Transverse colon (tissue), 4 donors: Measurements from ENCODE around the gene CFAP119. TPM values are rescaled to one million over a fixed set of nuclear protein-coding genes. Genes with fewer than 3 reads are reported as not detected.

ENCODE experiments used
- DNase-seq: peaks from one replicate; pipeline ENCODE4 v3.0.0-alpha.2; 2019
- H3K27ac ChIP-seq, 4 donors: fragments of 200-600 bp; sonication (generic); 2 replicates each; pipeline ENCODE4 v1.5.1; 2016 to 2018; ENCODE audit warnings: inconsistent platforms in 4 of 4
- H3K27me3 ChIP-seq: fragments of 200-600 bp; sonication (generic); 2 replicates; pipeline ENCODE4 v1.5.1; 2017; ENCODE audit warnings: inconsistent platforms
- H3K36me3 ChIP-seq, 4 donors: fragments of 200-600 bp; sonication (generic); 2 replicates each; pipeline ENCODE4 v1.5.1; 2017 to 2019; ENCODE audit warnings: inconsistent platforms in 4 of 4
- H3K4me1 ChIP-seq, 4 donors: fragments of 200-600 bp; sonication (generic); 2 replicates each; pipeline ENCODE4 v1.5.1; 2017 to 2020; ENCODE audit warnings: inconsistent platforms in 4 of 4
- H3K4me3 ChIP-seq, 4 donors: fragments of 200-600 bp; sonication (generic); 1 replicate in 1 of 4; 2 replicates in 3 of 4; pipeline versions ENCODE4 v1.5.1 to v1.6.1; 2017 to 2019; ENCODE audit warnings: inconsistent platforms in 4 of 4
- H3K9me3 ChIP-seq, 2 donors: fragments of 200-600 bp; sonication (generic); 2 replicates each; pipeline ENCODE4 v1.5.1; 2017 to 2019; ENCODE audit warnings: inconsistent platforms in 2 of 2
- EP300 ChIP-seq: sonication (generic); formaldehyde crosslinking; IDR thresholded peaks from one replicate; pipeline ENCODE4 v1.6.1; 2017; ENCODE audit warnings: antibody characterized with exemption, low read depth
- POLR2A ChIP-seq: fragments of 450-650 bp; IDR thresholded peaks from one replicate; pipeline ENCODE4 v1.6.1; 2016; ENCODE audit warnings: antibody characterized with exemption, mild to moderate bottlenecking, moderate library complexity
- POLR2AphosphoS5 ChIP-seq, 3 donors: sonication (generic); formaldehyde crosslinking; IDR thresholded peaks; one replicate each; pipeline ENCODE4 v1.6.1; 2016; ENCODE audit warnings: antibody characterized with exemption in 3 of 3
- WGBS, 2 donors: methylation state at CpG; one replicate each; pipeline ENCODE4 v1.1.5; 2018; ENCODE audit warnings: low coverage in 1 of 2; 5-methylcytosine and 5-hydroxymethylcytosine counted together
- in situ Hi-C, 4 donors: fragments of 200-750 bp; cut with MboI; loops; one replicate each; pipeline versions ENCODE4 v1.15.0 to v1.15.1; 2017; ENCODE audit warnings: low sequenced_read_pairs in 3 of 4, low pct_ligation_motif_present in 1 of 4, low pct_unique_long_range_greater_than_20kb in 1 of 4
- intact Hi-C: fragments of 100-400 bp; cut with DNase I; formaldehyde crosslinking; loops from one replicate; pipeline ENCODE4 v1.15.1; 2023; ENCODE audit warnings: low total_unique reads
- total RNA-seq, 4 donors: library from RNA; depleted of rRNA; stranded (reverse); fragments of >200 nt; gene quantifications; one replicate each; pipeline ENCODE4 v1.1.0, GENCODE V29; 2016
- TF ChIP-seq, protein P1 (sequence below), 5 experiments: fragments of 200-600 bp in 3 of 5; fragments of 450-650 bp in 2 of 5; sonication (generic) in 3 of 5; IDR thresholded peaks; 1 replicate in 2 of 5; 2 replicates in 3 of 5; pipeline ENCODE4 v1.5.1; 2016 to 2017; ENCODE audit warnings: antibody characterized with exemption in 5 of 5, inconsistent platforms in 3 of 5, mild to moderate bottlenecking in 2 of 5, moderate library complexity in 1 of 5

The CFAP119 gene
- total RNA-seq, 4 donors from 2014 or later, result 3.3 to 15.5 (median 6.0) TPM

DNA sequence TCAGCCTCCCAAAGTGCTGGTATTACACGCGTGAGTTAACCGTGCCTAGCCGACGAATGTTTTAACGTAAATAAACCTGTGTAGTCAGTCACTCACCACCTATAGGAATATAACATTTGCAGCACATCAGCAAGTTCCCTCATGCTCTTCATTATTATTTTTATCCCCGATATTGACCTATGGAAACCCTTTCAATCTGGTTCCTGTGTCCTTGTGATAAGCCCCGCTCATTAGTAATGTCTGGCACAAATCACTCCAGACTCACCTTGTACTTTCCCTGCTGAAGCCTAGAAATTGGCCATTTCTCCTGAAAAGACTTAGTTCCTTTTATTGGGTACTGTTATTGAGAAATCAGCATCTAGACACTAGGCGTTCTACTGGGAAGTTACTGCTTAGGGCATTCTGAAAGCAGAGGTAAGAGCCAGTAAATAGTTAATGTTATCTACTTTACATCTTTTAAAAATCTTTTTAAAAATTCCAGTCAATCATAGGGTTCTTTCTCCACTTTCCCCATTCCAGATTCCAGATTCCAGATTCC lies 15.2 kb downstream of the CFAP119 start:
- 79 to 90% methylated on average over 3 to 9 of the region's 9 CpGs for WGBS, 2 donors
- Histone ChIP-seq H3K27ac (peak overlapping the region; percentile 85 to 95 (median 91)), H3K4me1 (peaks cover 3 to 53% (median 33%) of the 10 kb centered on the region in 4 donors), H3K36me3 (peaks cover 0 to 7% (median 2%) of the 10 kb centered on the region in 4 donors), H3K9me3 (no peaks in the 10 kb centered on the region), H3K4me3 (no peak overlapping the region), H3K27me3 (no peaks in the 10 kb centered on the region)
- in situ Hi-C loops, result no loop called here
- no peak for DNase-seq
- intact Hi-C loops, result no loop called here
- TF ChIP-seq POLR2A, result no peak
- TF ChIP-seq, protein P1, sequence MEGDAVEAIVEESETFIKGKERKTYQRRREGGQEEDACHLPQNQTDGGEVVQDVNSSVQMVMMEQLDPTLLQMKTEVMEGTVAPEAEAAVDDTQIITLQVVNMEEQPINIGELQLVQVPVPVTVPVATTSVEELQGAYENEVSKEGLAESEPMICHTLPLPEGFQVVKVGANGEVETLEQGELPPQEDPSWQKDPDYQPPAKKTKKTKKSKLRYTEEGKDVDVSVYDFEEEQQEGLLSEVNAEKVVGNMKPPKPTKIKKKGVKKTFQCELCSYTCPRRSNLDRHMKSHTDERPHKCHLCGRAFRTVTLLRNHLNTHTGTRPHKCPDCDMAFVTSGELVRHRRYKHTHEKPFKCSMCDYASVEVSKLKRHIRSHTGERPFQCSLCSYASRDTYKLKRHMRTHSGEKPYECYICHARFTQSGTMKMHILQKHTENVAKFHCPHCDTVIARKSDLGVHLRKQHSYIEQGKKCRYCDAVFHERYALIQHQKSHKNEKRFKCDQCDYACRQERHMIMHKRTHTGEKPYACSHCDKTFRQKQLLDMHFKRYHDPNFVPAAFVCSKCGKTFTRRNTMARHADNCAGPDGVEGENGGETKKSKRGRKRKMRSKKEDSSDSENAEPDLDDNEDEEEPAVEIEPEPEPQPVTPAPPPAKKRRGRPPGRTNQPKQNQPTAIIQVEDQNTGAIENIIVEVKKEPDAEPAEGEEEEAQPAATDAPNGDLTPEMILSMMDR (IDR thresholded peaks at IDR 0.05), result no peak
- TF ChIP-seq EP300, result no peak
- TF ChIP-seq POLR2AphosphoS5 (IDR thresholded peaks at IDR 0.05), result no peak

GRCh38 chr16:30745082-30745481 lies 16.8 kb downstream of the CFAP119 start:
- Histone ChIP-seq H3K36me3 (no peaks in the 10 kb centered on the region), H3K9me3 (no peaks in the 10 kb centered on the region), H3K4me1 (peaks cover 8 to 69% (median 48%) of the 10 kb centered on the region in 4 donors), H3K4me3 (no peak overlapping the region), H3K27ac (peak overlapping the region; percentile 67 to 92 (median 80)), H3K27me3 (no peaks in the 10 kb centered on the region)
- peak; percentile 25 for TF ChIP-seq POLR2A
- peak in 2 of 3 donors; percentile 46 to 52 for TF ChIP-seq POLR2AphosphoS5 (IDR thresholded peaks at IDR 0.05)
- TF ChIP-seq, protein P1 (IDR thresholded peaks at IDR 0.05), result no peak
- peak; percentile 67 for TF ChIP-seq EP300
- in situ Hi-C loops, result no loop called here
- intact Hi-C loops, result no loop called here
- 43 to 51% methylated on average over 2 of the region's 2 CpGs for whole genome bisulfite sequencing, 2 donors
- DNase-seq, result no peak

- in situ Hi-C loops, result no loop called here
- Histone ChIP-seq H3K4me1 (peaks cover 8 to 72% (median 48%) of the 10 kb centered on the region in 4 donors), H3K27me3 (no peaks in the 10 kb centered on the region), H3K9me3 (no peaks in the 10 kb centered on the region), H3K27ac (peak overlapping the region; percentile 67 to 92 (median 80)), H3K36me3 (peaks cover 0 to 4% (median 1%) of the 10 kb centered on the region in 4 donors), H3K4me3 (no peak overlapping the region)
- DNase-seq, result no peak
- intact Hi-C loops, result no loop called here
- 79 to 88% methylated on average over 1 to 2 of the region's 2 CpGs for WGBS, 2 donors
- TF ChIP-seq POLR2AphosphoS5 (IDR thresholded peaks at IDR 0.05) (no peak), POLR2A (no peak), EP300 (no peak)
- TF ChIP-seq, protein P1 (IDR thresholded peaks at IDR 0.05), result no peak
Observed at GRCh38 chr16:30744183-30744582, 17.7 kb downstream of the CFAP119 start.

GRCh38 chr16:30743716-30744115 lies 18.1 kb downstream of the CFAP119 start:
- 95 to 100% methylated on average over 2 to 11 of the region's 11 CpGs for WGBS, 2 donors
- no peak for DNase-seq

More at GRCh38 chr16:30743716-30744115, 18.1 kb downstream of the CFAP119 start:
- intact Hi-C loops, result no loop called here
- Histone ChIP-seq H3K4me1 (peaks cover 8 to 71% (median 47%) of the 10 kb centered on the region in 4 donors), H3K36me3 (peaks cover 0 to 9% (median 3%) of the 10 kb centered on the region in 4 donors), H3K9me3 (no peaks in the 10 kb centered on the region), H3K4me3 (no peak overlapping the region), H3K27ac (peak overlapping the region; percentile 67 to 92 (median 80)), H3K27me3 (no peaks in the 10 kb centered on the region)
- TF ChIP-seq POLR2A, result no peak
- no peak for TF ChIP-seq POLR2AphosphoS5 (IDR thresholded peaks at IDR 0.05)
- no peak for TF ChIP-seq EP300
- TF ChIP-seq, protein P1 (IDR thresholded peaks at IDR 0.05), result no peak
- in situ Hi-C loops, result no loop called here
